PC-9 (cell line): ENCODE results near the gene IGSF21. TPM values are rescaled to one million over a fixed set of nuclear protein-coding genes. Genes with fewer than 3 reads are reported as not detected.
A peak's percentile ranks its signal among the peaks of the same experiment; 100 is the strongest.

ENCODE experiments used
- BruUV-seq: library from RNA; stranded (reverse); fragments of 400-500 nt; replicated peaks from 2 replicates; lab custom pipeline; 2021; lab: Mats Ljungman, UMichigan
- CTCF ChIA-PET: fragments of 300-600 bp; sonication (Branson Sonifier 250); formaldehyde crosslinking; loops from one replicate; lab custom pipeline; 2022; ENCODE audit warnings: antibody characterized with exemption; lab: Charles Lee
- POLR2A ChIA-PET: fragments of 300-600 bp; sonication (Branson Sonifier 250); formaldehyde crosslinking; loops from one replicate; lab custom pipeline; 2022; ENCODE audit warnings: antibody characterized with exemption; ENCODE audit not compliant: unreplicated experiment; lab: Charles Lee
- DNase-seq, 2 experiments: peaks; one replicate each; pipeline versions ENCODE4 v3.0.0 to v3.0.0-alpha.2; 2015 to 2022; ENCODE audit warnings: mixed read lengths in 1 of 2
- H2AFZ ChIP-seq: fragments of 200-600 bp; sonication (generic); 2 replicates; pipeline ENCODE4 v1.8.1; 2017; ENCODE audit warnings: antibody characterized with exemption
- H3F3A ChIP-seq: fragments of 200-600 bp; sonication (generic); 2 replicates; pipeline ENCODE4 v1.8.1; 2017; ENCODE audit warnings: antibody characterized with exemption, mild to moderate bottlenecking, low read depth; ENCODE audit not compliant: insufficient read depth
- H3K27ac ChIP-seq: fragments of 200-600 bp; sonication (generic); 2 replicates; pipeline ENCODE4 v1.6.1; 2016; ENCODE audit warnings: mixed run types
- H3K27me3 ChIP-seq: fragments of 200-600 bp; sonication (generic); 2 replicates; pipeline ENCODE4 v1.6.1; 2016; ENCODE audit warnings: low read depth, mixed run types; ENCODE audit not compliant: insufficient read depth
- H3K36me3 ChIP-seq: fragments of 200-600 bp; sonication (generic); 2 replicates; pipeline ENCODE4 v1.6.1; 2016; ENCODE audit warnings: low read depth, mixed run types
- H3K4me1 ChIP-seq: fragments of 200-600 bp; sonication (generic); replicated peaks from 2 replicates; pipeline ENCODE4 v1.6.1; 2016; ENCODE audit warnings: mixed run types; ENCODE audit not compliant: insufficient read depth
- H3K4me2 ChIP-seq: fragments of 200-600 bp; sonication (generic); 2 replicates; pipeline ENCODE4 v1.6.1; 2017; ENCODE audit warnings: mixed run types
- H3K4me3 ChIP-seq: fragments of 200-600 bp; sonication (generic); 2 replicates; pipeline ENCODE4 v1.6.1; 2016; ENCODE audit warnings: mixed run types
- H3K79me2 ChIP-seq: fragments of 200-600 bp; sonication (generic); 2 replicates; pipeline ENCODE4 v1.6.1; 2017; ENCODE audit warnings: low read depth, mixed run types
- H3K9me2 ChIP-seq: fragments of 200-600 bp; sonication (generic); 2 replicates; pipeline ENCODE4 v1.8.1; 2017; ENCODE audit warnings: mild to moderate bottlenecking; ENCODE audit not compliant: insufficient read depth
- H3K9me3 ChIP-seq: fragments of 200-600 bp; sonication (generic); 2 replicates; pipeline ENCODE4 v1.8.1; 2016; ENCODE audit warnings: low read depth; ENCODE audit not compliant: insufficient read depth
- H4K20me1 ChIP-seq: fragments of 200-600 bp; sonication (generic); 2 replicates; pipeline ENCODE4 v1.8.1; 2017; ENCODE audit not compliant: insufficient read depth
- EZH2 ChIP-seq: fragments of 200-600 bp; sonication (generic); IDR thresholded peaks from 2 replicates; pipeline ENCODE4 v1.8.0; 2017; ENCODE audit warnings: antibody characterized with exemption, low read depth
- intact Hi-C: fragments of 100-400 bp; cut with micrococcal nuclease; formaldehyde crosslinking; loops from one replicate; pipeline ENCODE4 v1.10.0; 2022; ENCODE audit not compliant: unreplicated experiment
- total RNA-seq: library from RNA; stranded (reverse); gene quantifications from 2 replicates; pipeline ENCODE4 v1.2.3, GENCODE V29; 2021
- TF ChIP-seq, protein P1 (sequence below): fragments of 200-600 bp; sonication (generic); conservative IDR thresholded peaks from 2 replicates; pipeline ENCODE4 v1.6.1; 2017; ENCODE audit warnings: mixed run types, antibody characterized with exemption, mild to moderate bottlenecking, moderate library complexity

The IGSF21 gene
- total RNA-seq, 1 experiment from 2014 or later: not detected

DNA sequence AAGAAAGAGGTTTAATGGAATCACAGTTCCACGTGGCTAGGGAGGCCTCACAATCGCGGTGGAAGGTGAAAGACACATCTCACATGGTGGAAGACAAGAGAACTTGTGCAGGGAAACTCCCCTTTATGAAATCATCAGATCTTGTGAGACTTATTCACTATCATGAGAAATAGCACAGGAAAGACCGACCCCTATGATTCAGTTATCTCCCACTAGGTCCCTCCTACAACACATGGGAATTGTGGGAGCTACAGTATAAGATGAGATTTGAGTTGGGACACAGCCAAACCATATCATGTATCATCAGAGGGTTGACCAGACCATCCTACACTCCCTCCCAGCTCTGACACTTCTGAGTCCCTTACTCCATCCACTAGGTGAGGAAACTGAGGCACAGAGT is 229.2 kb downstream of the IGSF21 start:
- no peak overlapping the region for H3K4me3 ChIP-seq
- H3K79me2 ChIP-seq: no peaks in the 10 kb centered on the region
- no TSS peak for BruUV-seq
- H3F3A ChIP-seq: no peaks in the 10 kb centered on the region
- H3K4me1 ChIP-seq: no peaks in the 10 kb centered on the region
- intact Hi-C loops: no loop called here
- H4K20me1 ChIP-seq: no peaks in the 10 kb centered on the region
- no peaks in the 10 kb centered on the region for H3K9me3 ChIP-seq
- CTCF ChIA-PET: no interaction called here
- H3K36me3 ChIP-seq: no peaks in the 10 kb centered on the region
- H3K27ac ChIP-seq: no peak overlapping the region
- H3K9me2 ChIP-seq: no peaks in the 10 kb centered on the region
- POLR2A ChIA-PET: no interaction called here
- H3K4me2 ChIP-seq: no peak overlapping the region
- H3K27me3 ChIP-seq: peaks cover 14% of the 10 kb centered on the region; the same call in 1 of the 2 replicates
- TF ChIP-seq, protein P1, sequence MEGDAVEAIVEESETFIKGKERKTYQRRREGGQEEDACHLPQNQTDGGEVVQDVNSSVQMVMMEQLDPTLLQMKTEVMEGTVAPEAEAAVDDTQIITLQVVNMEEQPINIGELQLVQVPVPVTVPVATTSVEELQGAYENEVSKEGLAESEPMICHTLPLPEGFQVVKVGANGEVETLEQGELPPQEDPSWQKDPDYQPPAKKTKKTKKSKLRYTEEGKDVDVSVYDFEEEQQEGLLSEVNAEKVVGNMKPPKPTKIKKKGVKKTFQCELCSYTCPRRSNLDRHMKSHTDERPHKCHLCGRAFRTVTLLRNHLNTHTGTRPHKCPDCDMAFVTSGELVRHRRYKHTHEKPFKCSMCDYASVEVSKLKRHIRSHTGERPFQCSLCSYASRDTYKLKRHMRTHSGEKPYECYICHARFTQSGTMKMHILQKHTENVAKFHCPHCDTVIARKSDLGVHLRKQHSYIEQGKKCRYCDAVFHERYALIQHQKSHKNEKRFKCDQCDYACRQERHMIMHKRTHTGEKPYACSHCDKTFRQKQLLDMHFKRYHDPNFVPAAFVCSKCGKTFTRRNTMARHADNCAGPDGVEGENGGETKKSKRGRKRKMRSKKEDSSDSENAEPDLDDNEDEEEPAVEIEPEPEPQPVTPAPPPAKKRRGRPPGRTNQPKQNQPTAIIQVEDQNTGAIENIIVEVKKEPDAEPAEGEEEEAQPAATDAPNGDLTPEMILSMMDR: no peak
- no peak for TF ChIP-seq EZH2
- H2AFZ ChIP-seq: no peak overlapping the region
- no peak for DNase-seq

DNA sequence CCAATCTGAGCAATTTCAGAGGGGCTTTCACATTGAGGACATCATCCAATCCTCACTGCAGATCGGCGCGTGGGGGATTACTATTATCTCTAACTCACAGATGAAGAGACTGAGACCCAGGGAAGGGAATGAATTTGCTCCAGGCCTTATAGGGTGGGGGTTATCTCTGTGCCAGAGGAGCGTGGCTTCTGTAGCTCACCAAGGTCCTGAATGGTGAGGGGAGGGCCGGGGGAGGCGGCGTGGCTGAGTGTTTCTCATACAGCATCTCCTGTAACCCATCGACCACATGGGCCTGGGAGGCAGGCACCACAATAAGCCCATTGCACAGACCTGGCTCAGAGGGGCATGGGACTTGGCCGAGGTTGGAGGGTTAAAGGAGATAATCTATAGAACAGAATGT is 230.2 kb downstream of the IGSF21 start:
- no peaks in the 10 kb centered on the region for H3F3A ChIP-seq
- H3K27me3 ChIP-seq: peaks cover 9% of the 10 kb centered on the region; the same call in 1 of the 2 replicates
- no peak overlapping the region for H3K4me2 ChIP-seq
- H3K4me1 ChIP-seq: no peaks in the 10 kb centered on the region
- TF ChIP-seq, protein P1: no peak
- TF ChIP-seq EZH2: no peak
- no peaks in the 10 kb centered on the region for H3K79me2 ChIP-seq
- H3K27ac ChIP-seq: no peak overlapping the region
- H2AFZ ChIP-seq: no peak overlapping the region
- H4K20me1 ChIP-seq: no peaks in the 10 kb centered on the region
- H3K36me3 ChIP-seq: no peaks in the 10 kb centered on the region
- H3K9me3 ChIP-seq: no peaks in the 10 kb centered on the region
- H3K4me3 ChIP-seq: no peak overlapping the region
- ChIA-PET CTCF (no interaction called here), POLR2A (no interaction called here)
- DNase-seq: no peak
- no TSS peak for BruUV-seq
- intact Hi-C loops: no loop called here
- no peaks in the 10 kb centered on the region for H3K9me2 ChIP-seq

DNA sequence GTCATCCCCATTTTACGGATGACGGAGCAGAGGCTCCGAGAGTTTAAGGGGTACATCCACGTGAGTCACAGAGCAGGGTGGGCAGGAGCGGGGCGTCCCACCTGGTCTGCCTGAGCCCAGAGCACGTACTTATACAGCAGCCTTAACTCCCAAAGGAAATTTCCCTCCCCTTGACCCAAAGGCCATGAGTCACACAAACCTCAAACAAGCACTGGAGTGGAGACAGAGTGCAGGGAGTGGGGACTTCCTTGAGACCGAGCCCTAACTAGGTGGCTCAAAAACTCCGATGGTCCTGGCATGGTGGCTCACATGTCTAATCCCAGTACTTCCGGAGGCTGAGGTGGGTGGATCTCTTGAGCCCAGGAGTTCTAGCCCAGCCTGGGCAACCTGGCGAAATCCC is 231.6 kb downstream of the IGSF21 start:
- Histone ChIP-seq H3K27ac (no peak overlapping the region), H3K79me2 (no peaks in the 10 kb centered on the region), H3F3A (no peaks in the 10 kb centered on the region), H3K9me2 (no peaks in the 10 kb centered on the region), H3K9me3 (no peaks in the 10 kb centered on the region), H3K4me2 (peak overlapping the region; percentile 49), H3K27me3 (peaks cover 5% of the 10 kb centered on the region; the same call in 1 of the 2 replicates), H4K20me1 (no peaks in the 10 kb centered on the region), H3K4me1 (no peaks in the 10 kb centered on the region), H3K36me3 (no peaks in the 10 kb centered on the region), H3K4me3 (no peak overlapping the region), H2AFZ (0 out of 2 replicates have a peak overlapping the region, but pooled peaks have one; percentile 27)
- CTCF ChIA-PET: no interaction called here
- DNase-seq: peak in 1 of 2 experiments; percentile 43
- BruUV-seq: no TSS peak
- intact Hi-C loops: no loop called here
- POLR2A ChIA-PET: no interaction called here
- TF ChIP-seq, protein P1: no peak
- no peak for TF ChIP-seq EZH2
